Mucosa of rectum (tissue), 2 donors: ENCODE measurements around the gene KIFC3.
"Not testable (repeated sequence)": the region's sequence is repeated elsewhere in the genome, so short reads cannot be mapped to it uniquely, and the experiment has no call there.

ENCODE experiments used
- H3K27ac ChIP-seq, 2 donors: one replicate each; pipeline ENCODE4 v1.7.0; 2013; ENCODE audit warnings: inconsistent platforms in 2 of 2, low read depth in 2 of 2, low read length in 2 of 2
- H3K27me3 ChIP-seq, 2 donors: one replicate each; pipeline ENCODE4 v1.7.0; 2013; ENCODE audit warnings: low read length in 2 of 2; ENCODE audit not compliant: control insufficient read depth in 2 of 2, insufficient read depth in 2 of 2
- H3K36me3 ChIP-seq, 2 donors: one replicate each; pipeline ENCODE4 v1.7.0; 2013; ENCODE audit warnings: low read length in 2 of 2; ENCODE audit not compliant: control insufficient read depth in 2 of 2, insufficient read depth in 2 of 2
- H3K4me1 ChIP-seq, 2 donors: one replicate each; pipeline ENCODE4 v1.7.0; 2013; ENCODE audit warnings: low read length in 2 of 2, mild to moderate bottlenecking in 1 of 2; ENCODE audit not compliant: control insufficient read depth in 2 of 2, insufficient read depth in 2 of 2
- H3K4me3 ChIP-seq, 2 donors: one replicate each; pipeline ENCODE4 v1.7.0; 2013; ENCODE audit warnings: low read length in 2 of 2
- H3K9ac ChIP-seq, 2 donors: one replicate each; pipeline ENCODE4 v1.7.0; 2013; ENCODE audit warnings: low read length in 2 of 2, low read depth in 1 of 2, mild to moderate bottlenecking in 1 of 2
- H3K9me3 ChIP-seq, 2 donors: one replicate each; pipeline ENCODE4 v1.7.0; 2013; ENCODE audit warnings: low read length in 2 of 2; ENCODE audit not compliant: control insufficient read depth in 2 of 2
- donor health status: healthy.
- donor health status: Normal muscosa, but diverticular disease.

KIFC3 gene

DNA sequence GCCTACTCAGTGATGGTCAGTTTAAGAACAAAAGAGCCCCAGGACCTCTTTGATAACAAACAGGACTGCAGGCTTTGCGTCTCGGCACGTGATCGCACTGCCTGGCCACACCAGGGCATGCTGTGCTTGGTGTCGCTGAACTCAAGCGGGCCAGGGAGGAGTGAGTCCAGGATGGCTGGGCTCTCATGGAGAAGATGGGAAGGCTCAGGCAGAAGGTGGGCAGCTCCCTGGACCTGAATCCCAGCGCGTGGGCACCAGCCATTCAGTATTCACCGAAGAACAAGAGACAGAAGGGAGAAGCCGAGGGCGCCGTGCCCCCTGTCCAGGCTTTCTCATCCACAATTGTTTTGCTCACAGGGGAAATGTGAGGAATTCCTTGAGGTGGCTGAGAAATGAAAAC is 54.8 kb downstream of the KIFC3 start:
- H3K9ac ChIP-seq = no peak overlapping the region
- no peak overlapping the region for H3K27ac ChIP-seq
- no peaks in the 10 kb centered on the region for H3K4me1 ChIP-seq
- no peaks in the 10 kb centered on the region for H3K27me3 ChIP-seq
- H3K36me3 ChIP-seq = peaks cover 4 to 10% of the 10 kb centered on the region in 2 donors
- no peak overlapping the region for H3K4me3 ChIP-seq
- H3K9me3 ChIP-seq = no peaks in the 10 kb centered on the region

GRCh38 chr16:57747091-57747490 is 55.2 kb downstream of the KIFC3 start:
- Histone ChIP-seq H3K27me3 (no peaks in the 10 kb centered on the region), H3K27ac (no peak overlapping the region), H3K9me3 (no peaks in the 10 kb centered on the region), H3K36me3 (peaks cover 4 to 10% of the 10 kb centered on the region in 2 donors), H3K9ac (no peak overlapping the region), H3K4me3 (no peak overlapping the region), H3K4me1 (peaks cover 0 to 3% of the 10 kb centered on the region in 2 donors)

DNA sequence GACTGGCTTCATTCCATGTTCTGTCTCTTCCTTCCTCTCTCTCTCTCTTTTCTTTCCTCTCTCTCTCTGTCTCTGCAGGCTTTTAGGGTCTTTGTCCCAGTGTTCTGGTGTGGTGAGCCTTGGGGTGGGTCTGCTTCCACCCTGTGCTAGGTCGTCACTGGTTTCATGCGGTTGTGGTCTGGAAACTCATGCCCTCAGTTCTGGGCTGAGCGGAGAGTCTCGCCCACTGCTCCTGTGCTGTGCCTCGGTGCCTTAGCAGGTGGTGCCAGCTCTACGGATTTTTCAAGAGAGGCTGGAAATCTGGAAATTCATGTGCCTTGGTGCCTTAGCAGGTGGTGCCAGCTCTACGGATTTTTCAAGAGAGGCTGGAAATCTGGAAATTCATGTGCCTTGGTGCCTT is 56.0 kb downstream of the KIFC3 start:
- not testable (repeated sequence) for H3K9ac ChIP-seq
- H3K36me3 ChIP-seq = peaks cover 4 to 10% of the 10 kb centered on the region in 2 donors

GRCh38 chr16:57745768-57746167 is 56.5 kb downstream of the KIFC3 start:
- H3K9me3 ChIP-seq = no peaks in the 10 kb centered on the region
- H3K4me3 ChIP-seq = no peak overlapping the region
- peaks cover 4 to 10% of the 10 kb centered on the region in 2 donors for H3K36me3 ChIP-seq
- no peaks in the 10 kb centered on the region for H3K27me3 ChIP-seq
- peaks cover 0 to 5% of the 10 kb centered on the region in 2 donors for H3K4me1 ChIP-seq
- no peak overlapping the region for H3K27ac ChIP-seq
- no peak overlapping the region for H3K9ac ChIP-seq

More for the DNA sequence above, 56.0 kb downstream of the KIFC3 start:
- H3K4me3 ChIP-seq, H3K9me3 ChIP-seq, H3K27me3 ChIP-seq, H3K27ac ChIP-seq, H3K4me1 ChIP-seq: not testable (repeated sequence)

DNA sequence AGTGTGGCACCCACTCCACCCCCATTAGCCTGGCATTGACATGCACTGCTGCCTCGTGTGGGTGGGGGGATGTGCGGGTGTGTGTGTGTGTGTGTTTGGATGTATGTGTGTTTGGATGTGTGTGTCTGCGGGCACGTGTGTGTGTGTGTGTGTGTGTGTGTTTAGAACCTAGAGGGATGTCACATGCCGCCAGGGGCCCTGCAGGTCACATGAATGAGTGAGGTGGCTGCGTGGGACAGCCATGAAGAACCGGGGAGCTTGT is 57.7 kb downstream of the KIFC3 start:
- Histone ChIP-seq H3K9me3 (no peaks in the 10 kb centered on the region), H3K27me3 (no peaks in the 10 kb centered on the region), H3K9ac (no peak overlapping the region), H3K27ac (no peak overlapping the region), H3K4me1 (peaks cover 0 to 5% of the 10 kb centered on the region in 2 donors), H3K4me3 (no peak overlapping the region), H3K36me3 (peaks cover 4 to 8% of the 10 kb centered on the region in 2 donors)

DNA sequence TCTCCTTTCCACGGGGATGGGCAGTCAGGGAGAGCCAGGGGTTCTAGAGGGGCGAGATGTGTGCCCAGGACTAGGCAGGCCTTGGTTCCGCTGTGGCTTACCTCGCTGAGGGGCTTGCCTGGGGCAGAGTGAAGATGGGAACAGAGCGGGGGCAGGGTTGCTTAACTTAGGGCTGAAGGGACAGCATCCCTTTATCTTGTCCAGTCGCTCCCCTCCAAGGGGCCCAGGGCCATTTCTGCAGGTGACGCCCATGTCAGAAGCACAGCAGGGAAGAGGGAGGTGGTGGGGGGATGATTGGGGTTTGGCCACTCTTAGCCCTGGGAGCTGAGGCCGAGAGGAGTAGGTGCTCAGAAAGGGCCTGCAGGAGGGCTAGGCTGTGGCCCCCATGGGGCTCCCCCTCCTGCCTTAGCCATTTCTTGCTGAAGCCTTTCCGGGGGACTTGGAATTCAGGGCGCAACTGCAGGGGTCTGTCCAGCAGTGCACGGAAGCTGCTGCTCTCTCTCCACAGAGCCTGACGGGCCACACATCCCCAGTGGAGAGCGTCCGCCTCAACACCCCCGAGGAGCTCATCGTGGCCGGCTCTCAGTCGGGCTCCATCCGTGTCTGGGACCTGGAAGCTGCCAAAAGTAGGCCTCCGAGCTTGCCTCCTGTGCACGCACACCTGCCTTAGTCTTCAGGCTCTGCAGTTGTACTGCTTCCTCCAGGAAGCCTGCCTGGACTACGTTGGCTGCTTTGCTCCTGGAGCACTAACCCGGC is 58.2 kb downstream of the KIFC3 start:
- H3K9ac ChIP-seq = no peak overlapping the region
- H3K4me3 ChIP-seq = no peak overlapping the region
- H3K27ac ChIP-seq = no peak overlapping the region
- no peaks in the 10 kb centered on the region for H3K27me3 ChIP-seq
- H3K4me1 ChIP-seq = peaks cover 0 to 5% of the 10 kb centered on the region in 2 donors
- H3K36me3 ChIP-seq = peaks cover 4 to 8% of the 10 kb centered on the region in 2 donors
- no peaks in the 10 kb centered on the region for H3K9me3 ChIP-seq

- no peak overlapping the region for H3K27ac ChIP-seq
- peaks cover 4 to 8% of the 10 kb centered on the region in 2 donors for H3K36me3 ChIP-seq
- no peak overlapping the region for H3K4me3 ChIP-seq
- no peak overlapping the region for H3K9ac ChIP-seq
- no peaks in the 10 kb centered on the region for H3K27me3 ChIP-seq
- no peaks in the 10 kb centered on the region for H3K9me3 ChIP-seq
- H3K4me1 ChIP-seq = peaks cover 0 to 5% of the 10 kb centered on the region in 2 donors
These were observed 58.8 kb downstream of the KIFC3 start for GRCh38 chr16:57743458-57743857.

DNA sequence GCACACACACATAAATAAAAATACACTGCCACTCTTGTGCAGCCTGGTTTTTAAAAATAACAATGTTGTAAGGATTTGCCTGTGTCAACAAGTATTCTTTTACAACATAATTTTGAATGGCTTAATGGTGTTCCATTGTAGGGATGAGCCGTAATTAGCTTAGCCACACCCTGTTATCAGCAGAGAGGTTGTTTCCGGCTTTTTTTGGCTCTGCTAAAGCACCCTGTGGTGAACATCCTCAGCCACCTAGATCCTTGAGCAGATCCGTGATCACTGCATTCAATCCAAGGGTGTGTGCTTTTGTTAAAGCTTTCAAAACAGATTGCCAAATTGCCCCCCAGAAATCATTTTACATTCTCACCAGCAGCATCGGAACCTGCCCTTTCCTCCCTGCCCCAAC is 59.7 kb downstream of the KIFC3 start:
- Histone ChIP-seq H3K9me3 (no peaks in the 10 kb centered on the region), H3K27ac (no peak overlapping the region), H3K27me3 (no peaks in the 10 kb centered on the region), H3K4me3 (no peak overlapping the region), H3K9ac (no peak overlapping the region), H3K4me1 (peaks cover 0 to 5% of the 10 kb centered on the region in 2 donors), H3K36me3 (peaks cover 4 to 5% of the 10 kb centered on the region in 2 donors)

GRCh38 chr16:57741660-57742191 is 60.6 kb downstream of the KIFC3 start:
- Histone ChIP-seq H3K27ac (no peak overlapping the region), H3K9ac (no peak overlapping the region)

GRCh38 chr16:57740423-57741071 is 61.7 kb downstream of the KIFC3 start:
- H3K4me1 ChIP-seq = peaks cover 13 to 21% of the 10 kb centered on the region in 2 donors

More at GRCh38 chr16:57741660-57742191, 60.6 kb downstream of the KIFC3 start:
- no peaks in the 10 kb centered on the region for H3K9me3 ChIP-seq
- peaks cover 4 to 5% of the 10 kb centered on the region in 2 donors for H3K36me3 ChIP-seq
- no peaks in the 10 kb centered on the region for H3K27me3 ChIP-seq
- H3K4me1 ChIP-seq = peaks cover 4 to 11% of the 10 kb centered on the region in 2 donors
- H3K4me3 ChIP-seq = no peak overlapping the region

More at GRCh38 chr16:57740423-57741071, 61.7 kb downstream of the KIFC3 start:
- Histone ChIP-seq H3K36me3 (peaks cover 4 to 5% of the 10 kb centered on the region in 2 donors), H3K9ac (no peak overlapping the region), H3K9me3 (no peaks in the 10 kb centered on the region), H3K4me3 (no peak overlapping the region), H3K27me3 (no peaks in the 10 kb centered on the region), H3K27ac (no peak overlapping the region)
